A673 (cell line): ENCODE results near the gene USP15.

Experiments used
- CTCF ChIP-seq: fragments of 300-800, 200-600 bp; sonication (generic); conservative IDR thresholded peaks from 2 replicates; pipeline ENCODE4 v1.5.1; 2017; ENCODE audit warnings: low read depth, mild to moderate bottlenecking, antibody characterized with exemption, low read length, moderate library complexity, mixed read lengths
- EZH2 ChIP-seq: fragments of 200-600 bp; sonication (generic); IDR thresholded peaks from 2 replicates; pipeline ENCODE4 v1.6.1; 2017; ENCODE audit warnings: borderline replicate concordance, low read depth, mild to moderate bottlenecking, mixed read lengths, antibody characterized with exemption, low read length; ENCODE audit not compliant: poor library complexity, severe bottlenecking

GRCh38 chr12:62264706-62265105 is 4.5 kb downstream of the USP15 start:
- TF ChIP-seq CTCF (no peak), EZH2 (no peak)
